GM12878 (cell line): ENCODE results near the gene BORCS6. TPM values are rescaled to one million over a fixed set of nuclear protein-coding genes. Genes with fewer than 3 reads are reported as not detected.

Experiments used
- BCL3 ChIP-seq: IDR thresholded peaks from 2 replicates; pipeline ENCODE4 v1.6.1; 2011; ENCODE audit warnings: borderline replicate concordance, low read depth, mild to moderate bottlenecking, moderate library complexity, low read length; ENCODE audit not compliant: insufficient read depth, poor library complexity, severe bottlenecking
- CUX1 ChIP-seq: IDR thresholded peaks from 2 replicates; pipeline ENCODE4 v1.6.1; 2012; ENCODE audit warnings: improper control_type of control experiment, low read depth, low read length; ENCODE audit not compliant: insufficient replicate concordance
- EGR1 ChIP-seq, 2 experiments: IDR thresholded peaks; 1 replicate in 1 of 2; 2 replicates in 1 of 2; pipeline ENCODE4 v1.6.1; 2011 to 2012; ENCODE audit warnings: low read depth in 2 of 2, low read length in 2 of 2, borderline replicate concordance in 1 of 2, mild to moderate bottlenecking in 1 of 2, moderate library complexity in 1 of 2
- EP300 ChIP-seq, 2 experiments: fragments of 150-350 bp in 1 of 2; IDR thresholded peaks; 2 replicates each; pipeline ENCODE4 v1.6.1; 2011 to 2012; ENCODE audit warnings: low read depth in 2 of 2, low read length in 2 of 2, borderline replicate concordance in 1 of 2, improper control_type of control experiment in 1 of 2, inconsistent platforms in 1 of 2; ENCODE audit not compliant: control insufficient read depth in 1 of 2
- PRDM15 ChIP-seq: fragments of 450-650 bp; formaldehyde crosslinking; IDR thresholded peaks from 2 replicates; pipeline ENCODE4 v1.4.0; 2020; ENCODE audit warnings: mild to moderate bottlenecking, moderate library complexity
- SMC3 ChIP-seq: IDR thresholded peaks from 2 replicates; pipeline ENCODE4 v1.6.1; 2011; ENCODE audit warnings: low read length, improper control_type of control experiment, borderline replicate concordance
- ZNF592 ChIP-seq: fragments of 450-650 bp; IDR thresholded peaks from 2 replicates; pipeline ENCODE4 v1.6.1; 2017; ENCODE audit warnings: mild to moderate bottlenecking, moderate library complexity
- polyA plus RNA-seq, 11 experiments: library from polyadenylated mRNA; depleted of rRNA in 4 of 11; unstranded in 6 of 11; stranded (reverse) in 5 of 11; fragments of >200 nt; fragmentation: Nextera tagmentation in 4 of 11; fragmentation: Illumina TruSeq in 1 of 11; extraction: Ambion mirVana in 4 of 11; extraction: Trizol in 1 of 11; gene quantifications; 1 replicate in 1 of 11; 2 replicates in 10 of 11; pipeline versions ENCODE4 v1.2.1 to v1.2.3, GENCODE V29; 2011 to 2016; ENCODE audit warnings: inconsistent platforms in 2 of 11, missing spikeins in 2 of 11, low read depth in 1 of 11
- total RNA-seq, 4 experiments: library from RNA; depleted of rRNA in 3 of 4; stranded (reverse); fragments of >200 nt in 3 of 4; fragmentation: Illumina TruSeq in 1 of 4; extraction: Trizol in 1 of 4; gene quantifications; 2 replicates each; pipeline versions ENCODE4 v1.2.1 to v1.2.3, GENCODE V29; 2013 to 2021

The BORCS6 gene
- total and polyA plus RNA-seq, 10 of the 15 experiments (the other 5 are each of a cell fraction or from before 2014, with no cell fraction given), result 0.37 to 14.1 (median 6.7) TPM

- TF ChIP-seq CUX1, result no peak
- no peak for TF ChIP-seq PRDM15 (CRISPR knock-in tag)
- TF ChIP-seq ZNF592, result no peak
- TF ChIP-seq EGR1 (IDR thresholded peaks at IDR 0.05; ENCODE audit: borderline replicate concordance in 1 of 2, low read depth in 2 of 2, low read length in 2 of 2), result peak in 1 of 2 experiments; percentile 12; a peak in 1 of 3 replicates
- peak; percentile 2; the same call in 1 of the 2 replicates for TF ChIP-seq SMC3
- TF ChIP-seq EP300 (IDR thresholded peaks at IDR 0.05; ENCODE audit: borderline replicate concordance in 1 of 2, control insufficient read depth in 1 of 2, low read depth in 2 of 2, low read length in 2 of 2), result no peak
- no peak for TF ChIP-seq BCL3
Measured at GRCh38 chr17:8189711-8190477, at the start of gene BORCS6 (continued).
